DMS 273 treated with DMSO at 0.1 percent for 48 hours (cell line): ENCODE measurements around the gene TMEM131.
"Not testable (repeated sequence)": the region's sequence is repeated elsewhere in the genome, so short reads cannot be mapped to it uniquely, and the experiment has no call there.

Experiments
- DNase-seq: peaks from one replicate; lab custom pipeline; 2025; lab: John Stamatoyannopoulos, UW

TMEM131 gene

GRCh38 chr2:97723156-97724072 is 272.3 kb downstream of the TMEM131 start:
- no peak for DNase-seq

- no peak for DNase-seq
Observed at GRCh38 chr2:97722227-97722626, 273.5 kb downstream of the TMEM131 start.

- no peak for DNase-seq
Observed at GRCh38 chr2:97720746-97721145, 275.0 kb downstream of the TMEM131 start.

- DNase-seq, result no peak
Observed at GRCh38 chr2:97719362-97720155, 276.2 kb downstream of the TMEM131 start.

GRCh38 chr2:97718942-97719341 is 276.8 kb downstream of the TMEM131 start:
- no peak for DNase-seq

- DNase-seq, result no peak
Observed at GRCh38 chr2:97718051-97718882, 277.5 kb downstream of the TMEM131 start.

GRCh38 chr2:97717613-97717995 is 278.1 kb downstream of the TMEM131 start:
- no peak for DNase-seq

- DNase-seq, result no peak
Observed at GRCh38 chr2:97716695-97717612, 278.8 kb downstream of the TMEM131 start.

GRCh38 chr2:97715951-97716694 is 279.6 kb downstream of the TMEM131 start:
- DNase-seq, result no peak

GRCh38 chr2:97714950-97715652 is 280.6 kb downstream of the TMEM131 start:
- DNase-seq, result no peak

- DNase-seq, result no peak
Observed at GRCh38 chr2:97714084-97714949, 281.4 kb downstream of the TMEM131 start.

GRCh38 chr2:97713296-97714083 is 282.3 kb downstream of the TMEM131 start, which contains the start of gene ZAP70:
ZAP70 (plus strand) TSS chr2:97713576; CDS start chr2:97724037, 10,461 bp downstream.
- DNase-seq, result no peak

- DNase-seq, result no peak
Observed at GRCh38 chr2:97712693-97713295, 283.0 kb downstream of the TMEM131 start.

GRCh38 chr2:97712175-97712574 is 283.6 kb downstream of the TMEM131 start:
- DNase-seq, result not testable (repeated sequence)

- no peak for DNase-seq
Observed at GRCh38 chr2:97711394-97711711, 284.4 kb downstream of the TMEM131 start.

GRCh38 chr2:97708608-97709007 is 287.1 kb downstream of the TMEM131 start:
- DNase-seq, result no peak

- no peak for DNase-seq
Observed at GRCh38 chr2:97708048-97708380, 287.7 kb downstream of the TMEM131 start.
